Right atrium auricular region (tissue), 2 donors: ENCODE results near the gene UBA52. TPM values are rescaled to one million over a fixed set of nuclear protein-coding genes. Genes with fewer than 3 reads are reported as not detected.
"Not testable (repeated sequence)": the region's sequence is repeated elsewhere in the genome, so short reads cannot be mapped to it uniquely, and the experiment has no call there.

Source experiments
- DNase-seq: peaks from one replicate; pipeline ENCODE4 v3.0.0-alpha.2; 2019; ENCODE audit warnings: low spot score
- H3K27ac ChIP-seq, 2 donors: fragments of 200-600 bp; sonication (generic); 1 replicate in 1 of 2; 2 replicates in 1 of 2; pipeline ENCODE4 v1.5.1; 2016 to 2019
- H3K27me3 ChIP-seq, 2 donors: fragments of 200-600 bp; sonication (generic); one replicate each; pipeline versions ENCODE4 v1.5.1 to v1.6.0; 2017 to 2019
- H3K36me3 ChIP-seq: fragments of 200-600 bp; sonication (generic); one replicate; pipeline ENCODE4 v1.5.1; 2016
- H3K4me1 ChIP-seq, 2 donors: fragments of 200-600 bp; sonication (generic); one replicate each; pipeline versions ENCODE4 v1.5.1 to v1.6.0; 2017 to 2019
- H3K4me3 ChIP-seq, 2 donors: fragments of 200-600 bp; sonication (generic); 1 replicate in 1 of 2; 2 replicates in 1 of 2; pipeline ENCODE4 v1.5.1; 2017 to 2019; ENCODE audit warnings: mild to moderate bottlenecking in 1 of 2, moderate library complexity in 1 of 2
- H3K9me3 ChIP-seq, 2 donors: fragments of 200-600 bp; sonication (generic); one replicate each; pipeline ENCODE4 v1.5.1; 2019
- CTCF ChIP-seq, 2 donors: fragments of 200-600 bp; sonication (generic); IDR thresholded peaks; one replicate each; pipeline ENCODE4 v1.5.1; 2019; ENCODE audit warnings: antibody characterized with exemption in 2 of 2
- total RNA-seq, 2 donors: library from RNA; depleted of rRNA; stranded (reverse); fragments of >200 nt; gene quantifications; one replicate each; pipeline ENCODE4 v1.1.0, GENCODE V29; 2016

Gene UBA52
- total RNA-seq = 100 to 1,000 TPM; 272 to 543 TPM

- H3K36me3 ChIP-seq = peaks cover 61% of the 10 kb centered on the region
- peak within 1 kb of the TSS; percentile 91 to 97 for H3K27ac ChIP-seq
- H3K27me3 ChIP-seq = no peaks in the 10 kb centered on the region
- no peak for TF ChIP-seq CTCF (IDR thresholded peaks at IDR 0.05)
- no peaks in the 10 kb centered on the region for H3K9me3 ChIP-seq
- DNase-seq = peak; percentile 99
- peak within 1 kb of the TSS; percentile 83 to 98 for H3K4me3 ChIP-seq
- peaks cover 0 to 22% of the 10 kb centered on the region in 2 donors for H3K4me1 ChIP-seq
These were observed at the start of gene UBA52 for GRCh38 chr19:18571564-18572344. UBA52 (plus strand) TSS chr19:18571857; CDS start chr19:18573301, 1,444 bp downstream.

- H3K27ac ChIP-seq = peak overlapping the region; percentile 96 to 99
- no peaks in the 10 kb centered on the region for H3K27me3 ChIP-seq
- DNase-seq = peak; percentile 100
- H3K9me3 ChIP-seq = no peaks in the 10 kb centered on the region
- H3K4me1 ChIP-seq = peaks cover 0 to 32% of the 10 kb centered on the region in 2 donors
- TF ChIP-seq CTCF (IDR thresholded peaks at IDR 0.05) = no peak
- peak overlapping the region; percentile 80 to 99 for H3K4me3 ChIP-seq
- H3K36me3 ChIP-seq = no peaks in the 10 kb centered on the region
These were observed 49.4 kb upstream of the UBA52 start for GRCh38 chr19:18522124-18522861.

GRCh38 chr19:18522862-18523440 is 48.7 kb upstream of the UBA52 start:
- not testable (repeated sequence) for DNase-seq, H3K9me3 ChIP-seq, H3K36me3 ChIP-seq, H3K27me3 ChIP-seq
- H3K4me3 ChIP-seq = peak overlapping the region in 1 of 2 donors; percentile 31
- peak overlapping the region; percentile 36 to 53 for H3K27ac ChIP-seq
- peaks cover 0 to 30% of the 10 kb centered on the region in 2 donors for H3K4me1 ChIP-seq

- H3K9me3 ChIP-seq = no peaks in the 10 kb centered on the region
- no peaks in the 10 kb centered on the region for H3K27me3 ChIP-seq
- TF ChIP-seq CTCF (IDR thresholded peaks at IDR 0.05) = no peak
- no peaks in the 10 kb centered on the region for H3K36me3 ChIP-seq
- no peak overlapping the region for H3K4me3 ChIP-seq
- no peak for DNase-seq
- H3K27ac ChIP-seq = no peak overlapping the region
- peaks cover 0 to 21% of the 10 kb centered on the region in 2 donors for H3K4me1 ChIP-seq
These were observed 47.8 kb upstream of the UBA52 start for GRCh38 chr19:18523841-18524240.

GRCh38 chr19:18526316-18526715 is 45.3 kb upstream of the UBA52 start:
- no peak for DNase-seq
- Histone ChIP-seq H3K36me3 (peaks cover 3% of the 10 kb centered on the region), H3K4me1 (no peaks in the 10 kb centered on the region), H3K4me3 (no peak overlapping the region), H3K27ac (no peak overlapping the region), H3K27me3 (no peaks in the 10 kb centered on the region), H3K9me3 (no peaks in the 10 kb centered on the region)
- no peak for TF ChIP-seq CTCF (IDR thresholded peaks at IDR 0.05)

- DNase-seq = no peak
- H3K27ac ChIP-seq = no peak overlapping the region
- H3K4me3 ChIP-seq = no peak overlapping the region
- H3K27me3 ChIP-seq = no peaks in the 10 kb centered on the region
- H3K9me3 ChIP-seq = no peaks in the 10 kb centered on the region
- no peak for TF ChIP-seq CTCF (IDR thresholded peaks at IDR 0.05)
- H3K36me3 ChIP-seq = peaks cover 22% of the 10 kb centered on the region
- no peaks in the 10 kb centered on the region for H3K4me1 ChIP-seq
These were observed 41.9 kb upstream of the UBA52 start for GRCh38 chr19:18529782-18530181.
